Measurements from ENCODE around the gene SIX1. TPM values are rescaled to one million over a fixed set of nuclear protein-coding genes. Genes with fewer than 3 reads are reported as not detected.

Gene SIX1
- 7.3 to 9.8 TPM (median 9.1 TPM) in 5 replicates for total RNA-seq (2022; extraction: Qiagen RNA extraction; ENCODE audit: low read depth)

GRCh38 chr14:60648934-60649874 lies at the start of gene SIX1:
TSS of gene SIX1 (minus strand) at chr14:60649477. CDS start at chr14:60649189, 288 bp downstream.

Other genes starting within 250 kb of the SIX1 start
- not detected in 5 replicates for gene C14orf39, start 163.4 kb downstream of the SIX1 start, total RNA-seq (2022; extraction: Qiagen RNA extraction; ENCODE audit: low read depth)
- not detected in 5 replicates for gene SIX6, start 140.3 kb downstream of the SIX1 start, total RNA-seq (2022; extraction: Qiagen RNA extraction; ENCODE audit: low read depth)
- 2.5 to 4.6 TPM (median 3.9 TPM) in 5 replicates for gene SIX4, start 74.9 kb upstream of the SIX1 start, total RNA-seq (2022; extraction: Qiagen RNA extraction; ENCODE audit: low read depth)
- gene MNAT1, start 85.3 kb upstream of the SIX1 start, total RNA-seq (2022; extraction: Qiagen RNA extraction; ENCODE audit: low read depth), result 39.6 to 47.8 TPM (median 43.4 TPM) in 5 replicates

All from A549 treated with DMSO at 1 μM for 4 hours (cell line).